ENCODE results near the gene VMAC. TPM values are rescaled to one million over a fixed set of nuclear protein-coding genes. Genes with fewer than 3 reads are reported as not detected.

VMAC gene
- total and polyA plus RNA-seq, 2 donors (not counting 3 experiments of a cell fraction or from before 2014, with no cell fraction given), result 4.7 to 6.9 TPM

DNA sequence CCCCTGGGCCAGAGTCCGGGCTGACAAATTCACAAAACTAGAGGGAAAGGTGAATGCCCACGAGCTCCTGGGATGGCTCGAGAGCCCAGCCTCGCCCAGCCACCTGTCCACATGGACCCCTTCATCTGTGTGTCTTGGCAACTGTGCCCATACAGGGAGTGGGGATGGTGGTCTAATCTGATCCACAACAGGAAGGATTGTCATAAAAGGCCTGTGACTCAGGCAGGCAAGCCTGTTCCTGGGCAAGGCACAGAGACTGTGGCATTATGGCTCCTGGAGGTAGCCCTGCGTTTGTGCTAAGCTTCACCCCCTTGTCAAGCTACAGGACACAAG lies 29.4 kb downstream of the VMAC start:
- DNase-seq (ENCODE audit: low read depth, low spot score) (peak; percentile 47), FAIRE-seq (peak; percentile 90)
- BruUV-seq (replicated peaks), result no TSS peak
- H3K4me2 ChIP-seq (ENCODE audit: insufficient read depth, low read length), result no peak overlapping the region
- no peak overlapping the region for H3K4me3 ChIP-seq (replicated peaks in 1 of 3; ENCODE audit: insufficient read depth in 1 of 3, low read depth in 1 of 3, low read length in 3 of 3)
- peak overlapping the region; percentile 42 for H3K27ac ChIP-seq (ENCODE audit: insufficient read depth, low read depth, low read length)
- H3K27me3 ChIP-seq (ENCODE audit: control insufficient read depth in 2 of 2, insufficient read depth in 2 of 2, low read length in 2 of 2), result no peaks in the 10 kb centered on the region
- POLR2A ChIA-PET, result no interaction called here
- peaks cover 30% of the 10 kb centered on the region for H3K4me1 ChIP-seq (ENCODE audit: control insufficient read depth, extremely low read depth, insufficient read depth, low read length)
- dilution Hi-C loops (cut with MboI; ENCODE audit: extremely low pct_ligation_motif_present, low sequenced_read_pairs) (no loop called here), intact Hi-C loops (cut with micrococcal nuclease) (no loop called here)
- peaks cover 13 to 23% of the 10 kb centered on the region in 2 experiments for H3K36me3 ChIP-seq (ENCODE audit: control insufficient read depth in 2 of 2, extremely low read depth in 1 of 2, insufficient read depth in 2 of 2, low read length in 2 of 2)
- H3K9me3 ChIP-seq (replicated peaks; ENCODE audit: control insufficient read depth, insufficient read depth, low read length), result no peaks in the 10 kb centered on the region
- CTCF ChIA-PET, result interaction anchor here (2.9 to 3.4 kb wide), 3 partner anchors 34 to 130 kb away, joined by 12 to 28 read pairs (median 17); partner anchors contain the start of gene NRTN
- H4K20me1 ChIP-seq (replicated peaks; ENCODE audit: control insufficient read depth, extremely low read depth, insufficient read depth, low read length), result no peaks in the 10 kb centered on the region
- no peaks in the 10 kb centered on the region for H3K9me1 ChIP-seq (replicated peaks; ENCODE audit: control insufficient read depth, extremely low read depth, insufficient read depth, low read length)
- H3K79me2 ChIP-seq (ENCODE audit: control insufficient read depth, insufficient read depth, low read length), result no peaks in the 10 kb centered on the region
- H3K9ac ChIP-seq (replicated peaks; ENCODE audit: extremely low read depth, insufficient read depth, low read length), result no peak overlapping the region
- H2AFZ ChIP-seq (ENCODE audit: low read depth, low read length), result no peak overlapping the region
- TF ChIP-seq GATA2 (IDR thresholded peaks at IDR 0.05; ENCODE audit: insufficient read depth, insufficient read length, low read depth, low read length) (peak; percentile 69), POLR2AphosphoS5 (IDR thresholded peaks at IDR 0.05; ENCODE audit: insufficient read depth, low read depth, low read length) (no peak), POLR2A (IDR thresholded peaks at IDR 0.05; ENCODE audit: low read depth, low read length) (no peak), JUN (IDR thresholded peaks at IDR 0.05; ENCODE audit: borderline replicate concordance, insufficient read depth, insufficient read length, low read depth) (peak; percentile 38)

DNA sequence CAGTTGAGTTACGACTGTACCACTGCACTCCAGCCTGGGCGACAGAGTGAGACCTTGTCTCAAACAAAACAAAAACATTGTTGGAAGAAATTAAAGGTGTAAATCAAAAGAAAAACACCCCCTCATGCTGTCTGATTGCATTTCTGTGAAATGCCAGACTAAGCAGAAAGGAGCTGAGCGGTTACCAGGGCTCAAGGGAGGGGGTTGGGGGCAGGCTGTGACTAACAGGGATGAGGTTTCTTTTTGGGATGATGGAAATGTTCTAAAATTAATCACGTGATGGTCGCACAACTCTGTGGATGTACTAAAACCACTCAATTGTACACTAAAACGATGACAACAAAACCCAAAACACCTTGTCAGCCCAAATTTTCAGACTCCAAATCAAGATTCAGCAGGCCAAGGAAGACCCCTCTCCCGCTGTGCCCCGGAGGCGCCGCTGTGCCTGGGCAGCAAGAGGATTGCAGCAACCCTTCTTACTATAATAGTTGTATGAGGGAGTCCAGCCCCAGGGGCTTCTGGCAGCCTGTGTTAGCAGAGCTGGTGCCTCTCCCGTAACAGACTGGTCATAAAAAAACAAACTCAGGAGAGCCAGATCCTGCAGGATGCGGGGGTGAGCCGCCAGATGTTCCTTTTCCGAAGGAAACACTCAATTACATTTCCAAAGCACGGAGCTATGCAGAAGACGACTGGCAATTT lies 30.3 kb downstream of the VMAC start:
- POLR2A ChIA-PET, result interaction anchor here (1.0 kb wide), 1 partner anchor 31 kb away, joined by 3 read pairs; the partner anchor contains the start of gene NDUFA11
- DNase-seq (ENCODE audit: low read depth, low spot score) (peak; percentile 81), FAIRE-seq (peak; percentile 70)
- Histone ChIP-seq H3K4me1 (ENCODE audit: control insufficient read depth, extremely low read depth, insufficient read depth, low read length) (peaks cover 30% of the 10 kb centered on the region), H2AFZ (ENCODE audit: low read depth, low read length) (no peak overlapping the region), H3K9ac (replicated peaks; ENCODE audit: extremely low read depth, insufficient read depth, low read length) (no peak overlapping the region), H3K36me3 (ENCODE audit: control insufficient read depth in 2 of 2, extremely low read depth in 1 of 2, insufficient read depth in 2 of 2, low read length in 2 of 2) (peaks cover 7 to 16% of the 10 kb centered on the region in 2 experiments), H3K27me3 (ENCODE audit: control insufficient read depth in 2 of 2, insufficient read depth in 2 of 2, low read length in 2 of 2) (no peaks in the 10 kb centered on the region), H3K27ac (ENCODE audit: insufficient read depth, low read depth, low read length) (peak overlapping the region; percentile 42), H3K4me3 (replicated peaks in 1 of 3; ENCODE audit: insufficient read depth in 1 of 3, low read depth in 1 of 3, low read length in 3 of 3) (no peak overlapping the region), H3K79me2 (ENCODE audit: control insufficient read depth, insufficient read depth, low read length) (no peaks in the 10 kb centered on the region), H4K20me1 (replicated peaks; ENCODE audit: control insufficient read depth, extremely low read depth, insufficient read depth, low read length) (no peaks in the 10 kb centered on the region), H3K4me2 (ENCODE audit: insufficient read depth, low read length) (peak overlapping the region; percentile 14), H3K9me1 (replicated peaks; ENCODE audit: control insufficient read depth, extremely low read depth, insufficient read depth, low read length) (no peaks in the 10 kb centered on the region), H3K9me3 (replicated peaks; ENCODE audit: control insufficient read depth, insufficient read depth, low read length) (no peaks in the 10 kb centered on the region)
- TF ChIP-seq EZH2 (IDR thresholded peaks at IDR 0.05; ENCODE audit: borderline replicate concordance, low read depth, low read length, severe bottlenecking) (no peak), MYC (IDR thresholded peaks at IDR 0.05; ENCODE audit: low read depth, low read length) (no peak), POLR2AphosphoS5 (IDR thresholded peaks at IDR 0.05; ENCODE audit: insufficient read depth, low read depth, low read length) (no peak), POLR2A (IDR thresholded peaks at IDR 0.05; ENCODE audit: low read depth, low read length) (no peak), GATA2 (IDR thresholded peaks at IDR 0.05; ENCODE audit: insufficient read depth, insufficient read length, low read depth, low read length) (no peak), FOS (IDR thresholded peaks at IDR 0.05; ENCODE audit: borderline replicate concordance, insufficient read depth, low read length) (no peak), JUN (IDR thresholded peaks at IDR 0.05; ENCODE audit: borderline replicate concordance, insufficient read depth, insufficient read length, low read depth) (no peak)
- TF ChIP-seq, protein P1, sequence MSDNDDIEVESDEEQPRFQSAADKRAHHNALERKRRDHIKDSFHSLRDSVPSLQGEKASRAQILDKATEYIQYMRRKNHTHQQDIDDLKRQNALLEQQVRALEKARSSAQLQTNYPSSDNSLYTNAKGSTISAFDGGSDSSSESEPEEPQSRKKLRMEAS (IDR thresholded peaks at IDR 0.05; ENCODE audit: insufficient read depth, insufficient read length), result no peak
- TF ChIP-seq, protein P2, sequence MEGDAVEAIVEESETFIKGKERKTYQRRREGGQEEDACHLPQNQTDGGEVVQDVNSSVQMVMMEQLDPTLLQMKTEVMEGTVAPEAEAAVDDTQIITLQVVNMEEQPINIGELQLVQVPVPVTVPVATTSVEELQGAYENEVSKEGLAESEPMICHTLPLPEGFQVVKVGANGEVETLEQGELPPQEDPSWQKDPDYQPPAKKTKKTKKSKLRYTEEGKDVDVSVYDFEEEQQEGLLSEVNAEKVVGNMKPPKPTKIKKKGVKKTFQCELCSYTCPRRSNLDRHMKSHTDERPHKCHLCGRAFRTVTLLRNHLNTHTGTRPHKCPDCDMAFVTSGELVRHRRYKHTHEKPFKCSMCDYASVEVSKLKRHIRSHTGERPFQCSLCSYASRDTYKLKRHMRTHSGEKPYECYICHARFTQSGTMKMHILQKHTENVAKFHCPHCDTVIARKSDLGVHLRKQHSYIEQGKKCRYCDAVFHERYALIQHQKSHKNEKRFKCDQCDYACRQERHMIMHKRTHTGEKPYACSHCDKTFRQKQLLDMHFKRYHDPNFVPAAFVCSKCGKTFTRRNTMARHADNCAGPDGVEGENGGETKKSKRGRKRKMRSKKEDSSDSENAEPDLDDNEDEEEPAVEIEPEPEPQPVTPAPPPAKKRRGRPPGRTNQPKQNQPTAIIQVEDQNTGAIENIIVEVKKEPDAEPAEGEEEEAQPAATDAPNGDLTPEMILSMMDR (IDR thresholded peaks at IDR 0.05; ENCODE audit: extremely low read depth in 1 of 2, insufficient read depth in 1 of 2, low read depth in 1 of 2, low read length in 2 of 2), result no peak
- intact Hi-C loops (cut with micrococcal nuclease), result no loop called here
- dilution Hi-C loops (cut with MboI; ENCODE audit: extremely low pct_ligation_motif_present, low sequenced_read_pairs), result no loop called here
- CTCF ChIA-PET, result interaction anchor here (0.6 to 3.4 kb wide), 12 partner anchors 17 to 153 kb away, joined by 3 to 28 read pairs (median 4); partner anchors contain the start of gene NRTN
- no TSS peak for BruUV-seq (replicated peaks)
